ENCODE data around the gene YTHDC1. TPM values are rescaled to one million over a fixed set of nuclear protein-coding genes. Genes with fewer than 3 reads are reported as not detected.
"Not testable (repeated sequence)": the region's sequence is repeated elsewhere in the genome, so short reads cannot be mapped to it uniquely, and the experiment has no call there.

The YTHDC1 gene
- polyA plus RNA-seq, 4 donors = 139 to 206 (median 182) TPM

- DNase-seq (ENCODE audit: low read depth in 4 of 4, low spot score in 2 of 4) = no peak
Measured at GRCh38 chr4:68299492-68300457, 50.1 kb downstream of the YTHDC1 start.

- no peak for DNase-seq (ENCODE audit: low read depth in 4 of 4, low spot score in 2 of 4)
Measured at GRCh38 chr4:68297137-68297536, 52.8 kb downstream of the YTHDC1 start.

DNA sequence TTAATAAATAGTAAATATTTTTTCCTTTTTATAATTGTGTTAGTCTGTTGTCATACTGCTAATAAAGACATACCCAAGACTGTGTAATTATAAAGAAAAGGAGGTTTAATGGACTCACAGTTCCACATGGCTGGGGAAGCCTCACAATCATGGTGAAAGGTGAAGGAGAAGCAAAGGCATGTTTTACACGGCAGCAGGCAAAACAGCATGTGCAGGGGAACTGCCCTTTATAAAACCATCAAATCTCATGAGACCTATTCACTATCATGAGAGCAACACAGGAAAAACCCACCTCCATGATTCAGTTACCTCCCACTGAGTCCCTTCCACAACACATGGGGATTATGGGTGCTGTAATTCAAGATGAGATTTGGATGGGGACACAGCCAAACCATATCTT is 58.6 kb downstream of the YTHDC1 start:
- no peak for DNase-seq (ENCODE audit: low read depth in 4 of 4, low spot score in 2 of 4)

GRCh38 chr4:68288393-68288740 is 61.5 kb downstream of the YTHDC1 start:
- DNase-seq (ENCODE audit: low read depth in 4 of 4, low spot score in 2 of 4) = no peak

DNA sequence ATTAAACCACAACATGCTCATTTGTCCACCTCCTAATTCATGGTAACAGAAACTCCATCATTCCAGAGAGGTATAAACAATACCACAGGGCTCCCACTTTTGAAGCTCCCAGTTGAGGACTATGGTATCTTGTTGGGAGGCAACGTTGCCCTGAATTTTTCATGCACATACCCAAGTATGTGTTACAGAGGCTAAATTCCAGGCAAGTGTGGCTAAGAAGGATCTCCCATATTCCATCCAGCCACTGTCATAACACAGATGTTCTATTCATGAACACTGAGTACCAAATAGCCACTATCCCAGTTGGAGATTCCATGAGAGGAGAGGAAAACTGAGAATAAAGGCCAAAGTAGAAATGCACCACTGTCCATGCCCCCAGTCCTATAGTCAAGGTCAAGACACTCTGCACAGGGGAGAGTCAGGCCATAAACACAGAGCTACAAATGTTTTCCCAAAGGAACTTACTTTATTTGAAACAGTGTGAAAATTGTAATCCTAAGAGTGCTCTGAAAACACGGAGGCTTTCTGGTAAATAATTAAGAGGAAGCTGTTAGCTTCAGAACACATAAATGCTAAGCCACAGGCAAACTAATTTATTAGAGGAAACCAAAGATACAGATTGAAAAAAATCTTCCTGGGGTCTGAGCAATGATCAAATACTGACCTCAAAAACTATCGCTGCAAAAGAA is 62.0 kb downstream of the YTHDC1 start:
- DNase-seq (ENCODE audit: low read depth in 4 of 4, low spot score in 2 of 4) = no peak

GRCh38 chr4:68283714-68284113 is 66.2 kb downstream of the YTHDC1 start:
- no peak for DNase-seq (ENCODE audit: low read depth in 4 of 4, low spot score in 2 of 4)

GRCh38 chr4:68283095-68283494 is 66.8 kb downstream of the YTHDC1 start:
- no peak for DNase-seq (ENCODE audit: low read depth in 4 of 4, low spot score in 2 of 4)

DNA sequence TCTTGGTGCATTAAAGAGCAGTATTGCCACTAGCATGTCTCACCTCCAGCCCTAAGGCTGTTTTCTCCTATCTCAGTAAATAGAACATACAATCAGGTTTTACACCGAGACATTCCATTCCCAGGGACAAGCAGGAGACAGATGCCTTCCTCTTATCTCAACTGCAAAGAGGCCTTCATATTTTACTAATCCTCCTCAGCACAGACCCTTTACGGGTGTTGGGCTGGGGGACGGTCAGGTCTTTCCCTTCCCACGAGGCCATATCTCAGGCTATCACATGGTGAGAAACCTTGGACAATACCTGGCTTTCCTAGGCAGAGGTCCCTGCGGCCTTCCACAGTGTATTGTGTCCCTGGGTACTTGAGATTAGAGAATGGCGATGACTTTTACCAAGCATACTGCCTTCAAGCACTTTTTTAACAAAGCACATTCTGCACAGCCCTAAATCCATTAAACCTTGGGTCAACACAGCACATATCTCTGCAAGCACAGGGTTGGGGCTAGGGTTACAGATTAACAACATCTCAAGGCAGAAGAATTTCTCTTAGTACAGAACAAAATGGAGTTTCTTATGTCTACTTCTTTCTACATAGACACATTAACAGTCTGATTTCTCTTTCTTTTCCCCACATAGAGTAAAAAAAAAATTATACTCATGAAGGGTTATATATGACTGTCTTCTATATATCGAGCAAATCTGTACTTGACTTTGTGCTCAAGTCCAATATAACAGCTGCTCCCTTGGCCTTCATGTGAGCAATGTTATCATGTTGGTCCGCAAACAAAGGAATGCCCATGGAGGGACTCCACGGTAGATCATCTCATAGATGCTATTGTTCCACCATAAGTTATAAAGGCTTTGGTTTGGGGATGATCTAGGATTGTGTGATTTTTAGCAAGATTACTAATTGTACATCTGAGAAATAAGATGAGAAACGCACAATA is 67.8 kb downstream of the YTHDC1 start:
- DNase-seq (ENCODE audit: low read depth in 4 of 4, low spot score in 2 of 4) = not testable (repeated sequence)

DNA sequence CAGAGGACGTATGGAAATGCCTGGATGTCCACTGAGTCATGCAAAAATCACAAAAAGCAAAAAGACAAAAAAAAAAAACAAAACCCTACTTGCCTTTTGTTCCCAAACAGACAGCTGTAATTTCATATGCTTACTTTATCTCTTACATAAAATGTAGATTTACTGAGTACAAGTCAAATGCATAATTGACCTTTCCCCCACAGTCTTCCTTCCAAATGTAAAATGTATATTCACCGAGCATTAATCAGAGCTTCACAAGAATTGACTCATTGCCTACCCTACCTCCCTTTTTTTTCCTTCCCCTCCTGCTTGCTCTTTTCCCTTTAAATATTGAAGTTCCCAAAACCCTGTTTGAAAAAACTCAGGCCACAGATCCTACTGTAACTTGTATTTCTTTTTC is 71.9 kb downstream of the YTHDC1 start:
- DNase-seq (ENCODE audit: low read depth in 4 of 4, low spot score in 2 of 4) = no peak

- DNase-seq (ENCODE audit: low read depth in 4 of 4, low spot score in 2 of 4) = no peak
Measured at GRCh38 chr4:68277627-68278026, 72.3 kb downstream of the YTHDC1 start.

DNA sequence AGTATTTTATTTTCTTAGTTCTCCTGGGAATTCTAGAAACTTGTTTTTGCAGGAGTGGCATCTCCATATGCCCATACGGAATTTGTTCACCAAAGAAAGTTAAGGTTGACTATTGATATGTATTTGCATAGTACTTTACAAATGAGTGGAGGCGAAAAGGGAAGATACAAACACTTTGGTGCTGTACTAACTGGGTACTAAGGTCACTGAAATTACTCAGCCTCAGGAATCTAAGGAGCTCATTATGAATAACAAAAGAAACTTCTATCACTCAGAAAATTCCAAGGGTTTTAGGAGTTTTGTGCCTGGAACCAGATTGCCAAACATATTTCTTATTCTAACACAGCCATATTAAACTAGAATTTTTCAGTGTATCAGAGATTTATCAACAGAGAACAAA is 77.0 kb downstream of the YTHDC1 start:
- no peak for DNase-seq (ENCODE audit: low read depth in 4 of 4, low spot score in 2 of 4)

DNA sequence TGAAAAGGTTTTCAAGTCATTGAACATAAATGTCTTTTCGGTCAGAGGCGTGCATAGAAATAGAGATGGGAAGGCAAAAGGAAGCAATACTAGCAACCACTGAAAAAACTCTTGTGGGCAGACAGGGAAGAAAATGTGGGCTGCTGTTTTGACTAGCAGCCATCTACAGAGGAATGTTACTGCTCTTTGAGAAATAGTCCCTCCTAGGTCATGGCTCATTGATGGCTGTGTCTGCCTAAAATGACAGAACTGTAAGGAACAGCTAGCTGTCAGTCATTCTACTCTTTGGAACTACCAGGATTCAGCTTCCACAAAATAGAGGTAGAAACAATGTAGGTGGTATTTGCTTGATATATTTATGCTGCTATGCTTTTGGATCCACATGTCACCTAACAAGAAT is 77.5 kb downstream of the YTHDC1 start:
- no peak for DNase-seq (ENCODE audit: low read depth in 4 of 4, low spot score in 2 of 4)

- peak; percentile 37 to 69 (median 46) for DNase-seq (ENCODE audit: low read depth in 4 of 4, low spot score in 2 of 4)
Measured at GRCh38 chr4:68271851-68272357, 78.0 kb downstream of the YTHDC1 start.

- DNase-seq (ENCODE audit: low read depth in 4 of 4, low spot score in 2 of 4) = no peak
Measured at GRCh38 chr4:68267433-68267944, 82.4 kb downstream of the YTHDC1 start.

DNA sequence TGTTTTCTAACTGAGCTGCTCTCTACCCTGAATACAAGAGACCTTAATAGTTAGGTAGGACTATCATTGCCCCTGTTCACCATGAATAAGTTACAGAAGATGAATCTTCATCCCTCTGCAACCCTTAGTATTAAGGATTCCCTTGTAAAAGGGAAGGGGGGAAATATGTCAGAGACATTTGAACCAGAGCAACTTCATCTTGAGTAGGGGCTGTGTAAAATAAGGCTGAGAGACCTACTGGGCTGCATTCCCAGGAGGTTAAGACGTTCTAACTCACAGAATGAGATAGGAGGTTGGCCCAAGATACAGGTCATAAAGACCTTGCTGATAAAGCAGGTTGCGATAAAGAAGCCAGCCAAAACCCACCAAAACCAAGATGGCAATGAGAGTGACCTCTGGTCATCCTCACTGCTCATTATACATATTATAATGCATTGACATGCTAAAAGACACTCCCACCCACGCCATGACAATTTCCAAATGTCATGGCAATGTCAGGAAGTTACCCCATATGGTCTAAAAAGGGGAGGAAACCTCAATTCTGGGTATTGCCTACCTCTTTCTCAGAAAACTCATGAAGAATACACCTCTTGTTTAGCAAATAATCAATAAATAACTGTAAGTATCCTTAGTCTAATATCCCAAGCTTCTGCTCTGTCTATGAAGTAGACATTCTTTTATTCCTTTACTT is 84.9 kb downstream of the YTHDC1 start:
- no peak for DNase-seq (ENCODE audit: low read depth in 4 of 4, low spot score in 2 of 4)

Other genes with a start within 250 kb of the YTHDC1 start
- not detected for gene TMPRSS11F, start 220.2 kb downstream of the YTHDC1 start, polyA plus RNA-seq (ENCODE audit: insufficient read length in 4 of 4)
- gene TMPRSS11B, start 104.4 kb downstream of the YTHDC1 start, polyA plus RNA-seq (ENCODE audit: insufficient read length in 4 of 4) = under 1 TPM; 0.06 to 0.17 (median 0.11) TPM
- under 1 TPM in 2 of 4 donors, not detected in 2; 0.11 to 0.28 TPM for gene TMPRSS11E, start 97.4 kb upstream of the YTHDC1 start, polyA plus RNA-seq (ENCODE audit: insufficient read length in 4 of 4)
- gene UGT2B17, start 226.2 kb upstream of the YTHDC1 start, polyA plus RNA-seq (ENCODE audit: insufficient read length in 4 of 4) = under 1 TPM in 1 of 4 donors, not detected in 3; 0.14 TPM

All from left renal cortex interstitium (tissue), 4 donors.